ENCODE data around the gene TPD52L1.

Gene TPD52L1

GRCh38 chr6:125255201-125255600 lies 101.6 kb downstream of the TPD52L1 start:
- Histone ChIP-seq H4K91ac (ENCODE audit: low read length) (no peak overlapping the region), H3K18ac (ENCODE audit: low read depth in 1 of 2, low read length in 2 of 2) (no peak overlapping the region), H2AFZ (ENCODE audit: low read depth, low read length) (no peak overlapping the region), H3K14ac (ENCODE audit: low read length in 2 of 2) (no peak overlapping the region), H2BK120ac (ENCODE audit: low read depth, low read length) (no peak overlapping the region), H3K36me3 (ENCODE audit: control insufficient read depth in 1 of 2, insufficient read depth in 2 of 2, low read depth in 1 of 2, low read length in 2 of 2) (no peaks in the 10 kb centered on the region), H3K4me2 (ENCODE audit: low read length, poor library complexity, severe bottlenecking) (no peak overlapping the region), H3K4me1 (ENCODE audit: control insufficient read depth, insufficient read depth, low read depth, low read length) (peaks cover 4% of the 10 kb centered on the region), H4K8ac (ENCODE audit: low read length) (no peak overlapping the region), H2BK12ac (ENCODE audit: low read length in 2 of 2) (no peak overlapping the region), H3K4ac (ENCODE audit: low read depth in 1 of 2, low read length in 2 of 2) (no peak overlapping the region), H3K79me1 (replicated peaks; ENCODE audit: low read length, poor library complexity, severe bottlenecking) (no peaks in the 10 kb centered on the region), H3K23ac (ENCODE audit: low read length in 2 of 2) (no peak overlapping the region), H3K27ac (ENCODE audit: low read length, poor library complexity, severe bottlenecking) (no peak overlapping the region), H3K27me3 (ENCODE audit: control insufficient read depth in 1 of 2, insufficient read depth in 1 of 2, low read length in 2 of 2) (no peaks in the 10 kb centered on the region), H3K9me3 (ENCODE audit: control insufficient read depth, low read length) (no peaks in the 10 kb centered on the region), H3K9ac (ENCODE audit: low read length) (no peak overlapping the region), H2AK5ac (ENCODE audit: low read length, severe bottlenecking) (no peak overlapping the region), H2BK15ac (ENCODE audit: low read depth, poor library complexity, severe bottlenecking) (no peak overlapping the region), H2BK5ac (ENCODE audit: low read depth, low read length, poor library complexity, severe bottlenecking) (no peak overlapping the region), H3K4me3 (ENCODE audit: insufficient read depth in 1 of 2, low read depth in 1 of 2, low read length in 2 of 2) (no peak overlapping the region)
- WGBS, result 70% methylated on average over 3 of the region's 3 CpGs
- DNase-seq, result no peak

GRCh38 chr6:125257351-125257750 lies 103.8 kb downstream of the TPD52L1 start:
- Histone ChIP-seq H3K23ac (ENCODE audit: low read length in 2 of 2) (no peak overlapping the region), H3K36me3 (ENCODE audit: control insufficient read depth in 1 of 2, insufficient read depth in 2 of 2, low read depth in 1 of 2, low read length in 2 of 2) (no peaks in the 10 kb centered on the region), H2BK120ac (ENCODE audit: low read depth, low read length) (no peak overlapping the region), H3K4me3 (ENCODE audit: insufficient read depth in 1 of 2, low read depth in 1 of 2, low read length in 2 of 2) (no peak overlapping the region), H4K8ac (ENCODE audit: low read length) (no peak overlapping the region), H3K27me3 (ENCODE audit: control insufficient read depth in 1 of 2, insufficient read depth in 1 of 2, low read length in 2 of 2) (no peaks in the 10 kb centered on the region), H3K4ac (ENCODE audit: low read depth in 1 of 2, low read length in 2 of 2) (no peak overlapping the region), H2AFZ (ENCODE audit: low read depth, low read length) (no peak overlapping the region), H3K9me3 (ENCODE audit: control insufficient read depth, low read length) (no peaks in the 10 kb centered on the region), H3K18ac (ENCODE audit: low read depth in 1 of 2, low read length in 2 of 2) (no peak overlapping the region), H2BK15ac (ENCODE audit: low read depth, poor library complexity, severe bottlenecking) (no peak overlapping the region), H3K9ac (ENCODE audit: low read length) (no peak overlapping the region), H3K79me1 (replicated peaks; ENCODE audit: low read length, poor library complexity, severe bottlenecking) (no peaks in the 10 kb centered on the region), H2BK12ac (ENCODE audit: low read length in 2 of 2) (no peak overlapping the region), H4K91ac (ENCODE audit: low read length) (no peak overlapping the region), H2BK5ac (ENCODE audit: low read depth, low read length, poor library complexity, severe bottlenecking) (no peak overlapping the region), H3K14ac (ENCODE audit: low read length in 2 of 2) (no peak overlapping the region), H2AK5ac (ENCODE audit: low read length, severe bottlenecking) (no peak overlapping the region), H3K4me2 (ENCODE audit: low read length, poor library complexity, severe bottlenecking) (no peak overlapping the region), H3K4me1 (ENCODE audit: control insufficient read depth, insufficient read depth, low read depth, low read length) (peaks cover 1% of the 10 kb centered on the region), H3K27ac (ENCODE audit: low read length, poor library complexity, severe bottlenecking) (no peak overlapping the region)
- no peak for DNase-seq
- WGBS, result no CpG with 5 or more reads among the region's 3 CpGs

- Histone ChIP-seq H3K9ac (ENCODE audit: low read length) (no peak overlapping the region), H2BK5ac (ENCODE audit: low read depth, low read length, poor library complexity, severe bottlenecking) (no peak overlapping the region), H3K14ac (ENCODE audit: low read length in 2 of 2) (no peak overlapping the region), H3K4ac (ENCODE audit: low read depth in 1 of 2, low read length in 2 of 2) (no peak overlapping the region), H3K36me3 (ENCODE audit: control insufficient read depth in 1 of 2, insufficient read depth in 2 of 2, low read depth in 1 of 2, low read length in 2 of 2) (no peaks in the 10 kb centered on the region), H3K27ac (ENCODE audit: low read length, poor library complexity, severe bottlenecking) (no peak overlapping the region), H3K4me3 (ENCODE audit: insufficient read depth in 1 of 2, low read depth in 1 of 2, low read length in 2 of 2) (no peak overlapping the region), H2BK120ac (ENCODE audit: low read depth, low read length) (no peak overlapping the region), H3K27me3 (ENCODE audit: control insufficient read depth in 1 of 2, insufficient read depth in 1 of 2, low read length in 2 of 2) (no peaks in the 10 kb centered on the region), H2AFZ (ENCODE audit: low read depth, low read length) (no peak overlapping the region), H3K79me1 (replicated peaks; ENCODE audit: low read length, poor library complexity, severe bottlenecking) (no peaks in the 10 kb centered on the region), H2AK5ac (ENCODE audit: low read length, severe bottlenecking) (no peak overlapping the region), H3K4me1 (ENCODE audit: control insufficient read depth, insufficient read depth, low read depth, low read length) (peaks cover 2% of the 10 kb centered on the region), H4K91ac (ENCODE audit: low read length) (no peak overlapping the region), H3K18ac (ENCODE audit: low read depth in 1 of 2, low read length in 2 of 2) (no peak overlapping the region), H3K23ac (ENCODE audit: low read length in 2 of 2) (no peak overlapping the region), H3K4me2 (ENCODE audit: low read length, poor library complexity, severe bottlenecking) (no peak overlapping the region), H2BK12ac (ENCODE audit: low read length in 2 of 2) (no peak overlapping the region), H3K9me3 (ENCODE audit: control insufficient read depth, low read length) (no peaks in the 10 kb centered on the region), H4K8ac (ENCODE audit: low read length) (no peak overlapping the region), H2BK15ac (ENCODE audit: low read depth, poor library complexity, severe bottlenecking) (no peak overlapping the region)
- DNase-seq, result no peak
- 71% methylated on average over 2 of the region's 2 CpGs for WGBS
Observed at GRCh38 chr6:125258651-125259353, 105.2 kb downstream of the TPD52L1 start.

DNA sequence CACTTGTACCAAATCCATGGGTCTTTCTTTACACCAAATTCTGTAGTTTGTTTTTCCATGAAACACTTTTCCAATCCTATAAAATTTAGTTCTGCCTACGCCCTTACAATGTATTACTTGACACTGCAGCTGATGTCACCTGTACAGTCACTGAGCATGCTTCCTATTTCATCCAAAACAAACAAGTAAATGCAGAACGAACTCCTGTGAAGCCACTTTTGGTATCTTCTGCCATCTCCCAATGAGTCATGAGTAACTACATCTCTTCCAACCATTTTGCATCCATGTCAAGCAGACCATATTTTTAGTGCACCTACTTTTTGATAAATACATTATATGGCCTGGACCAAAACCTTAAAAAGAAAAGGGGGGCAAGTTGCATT lies 105.8 kb downstream of the TPD52L1 start:
- Histone ChIP-seq H4K91ac (ENCODE audit: low read length) (no peak overlapping the region), H3K14ac (ENCODE audit: low read length in 2 of 2) (no peak overlapping the region), H3K4me3 (ENCODE audit: insufficient read depth in 1 of 2, low read depth in 1 of 2, low read length in 2 of 2) (no peak overlapping the region), H3K79me1 (replicated peaks; ENCODE audit: low read length, poor library complexity, severe bottlenecking) (no peaks in the 10 kb centered on the region), H3K27ac (ENCODE audit: low read length, poor library complexity, severe bottlenecking) (no peak overlapping the region), H3K9ac (ENCODE audit: low read length) (no peak overlapping the region), H3K36me3 (ENCODE audit: control insufficient read depth in 1 of 2, insufficient read depth in 2 of 2, low read depth in 1 of 2, low read length in 2 of 2) (no peaks in the 10 kb centered on the region), H3K23ac (ENCODE audit: low read length in 2 of 2) (no peak overlapping the region), H3K4me1 (ENCODE audit: control insufficient read depth, insufficient read depth, low read depth, low read length) (peaks cover 2% of the 10 kb centered on the region), H3K9me3 (ENCODE audit: control insufficient read depth, low read length) (no peaks in the 10 kb centered on the region), H2BK120ac (ENCODE audit: low read depth, low read length) (no peak overlapping the region), H3K27me3 (ENCODE audit: control insufficient read depth in 1 of 2, insufficient read depth in 1 of 2, low read length in 2 of 2) (no peaks in the 10 kb centered on the region), H3K4me2 (ENCODE audit: low read length, poor library complexity, severe bottlenecking) (no peak overlapping the region), H2BK12ac (ENCODE audit: low read length in 2 of 2) (no peak overlapping the region), H2AFZ (ENCODE audit: low read depth, low read length) (no peak overlapping the region), H2BK15ac (ENCODE audit: low read depth, poor library complexity, severe bottlenecking) (no peak overlapping the region), H2BK5ac (ENCODE audit: low read depth, low read length, poor library complexity, severe bottlenecking) (no peak overlapping the region), H2AK5ac (ENCODE audit: low read length, severe bottlenecking) (no peak overlapping the region), H3K18ac (ENCODE audit: low read depth in 1 of 2, low read length in 2 of 2) (no peak overlapping the region), H4K8ac (ENCODE audit: low read length) (no peak overlapping the region), H3K4ac (ENCODE audit: low read depth in 1 of 2, low read length in 2 of 2) (no peak overlapping the region)
- 78% methylated on average over 2 of the region's 2 CpGs for WGBS
- no peak for DNase-seq

Measured in mesenchymal stem cell (in vitro differentiated cells and primary cell).